HepG2 (cell line): ENCODE results near the gene SLC25A11. TPM values are rescaled to one million over a fixed set of nuclear protein-coding genes. Genes with fewer than 3 reads are reported as not detected.

Experiments
- CBX1 ChIP-seq: IDR thresholded peaks from one replicate; pipeline ENCODE4 v1.6.1; 2016; ENCODE audit warnings: antibody characterized with exemption, low read depth
- DR1 ChIP-seq: sonication (generic); formaldehyde crosslinking; IDR thresholded peaks from 2 replicates; pipeline ENCODE4 v1.8.0; 2021; ENCODE audit warnings: mild to moderate bottlenecking, missing genetic modification reagents, inconsistent platforms
- FOXA1 ChIP-seq, 2 experiments: fragments of 450-650 bp in 1 of 2; sonication (generic) in 1 of 2; formaldehyde crosslinking in 1 of 2; IDR thresholded peaks; 2 replicates each; pipeline versions ENCODE4 v1.4.0 to v1.6.1; 2016 to 2020; ENCODE audit warnings: missing genetic modification reagents in 1 of 2
- FOXM1 ChIP-seq: sonication (generic); formaldehyde crosslinking; IDR thresholded peaks from 2 replicates; pipeline ENCODE4 v1.5.0; 2020; ENCODE audit warnings: missing genetic modification reagents
- JDP2 ChIP-seq: sonication (generic); formaldehyde crosslinking; IDR thresholded peaks from 2 replicates; pipeline ENCODE4 v1.8.1; 2022; ENCODE audit warnings: missing genetic modification reagents, borderline replicate concordance
- JUN ChIP-seq: sonication (generic); formaldehyde crosslinking; IDR thresholded peaks from 2 replicates; pipeline ENCODE4 v1.4.0; 2020; ENCODE audit warnings: mild to moderate bottlenecking, missing genetic modification reagents
- RFX5 ChIP-seq: IDR thresholded peaks from 2 replicates; pipeline ENCODE4 v1.6.1; 2011; ENCODE audit warnings: low read depth, low read length, improper control_type of control experiment
- SOX5 ChIP-seq: IDR thresholded peaks from 2 replicates; pipeline ENCODE4 v1.6.1; 2016; ENCODE audit warnings: borderline replicate concordance
- ZFP62 ChIP-seq: sonication (generic); formaldehyde crosslinking; IDR thresholded peaks from 2 replicates; pipeline ENCODE4 v1.4.0; 2020; ENCODE audit warnings: missing genetic modification reagents
- ZMYM4 ChIP-seq: sonication (generic); formaldehyde crosslinking; IDR thresholded peaks from 2 replicates; pipeline ENCODE4 v1.8.1; 2023; ENCODE audit warnings: mild to moderate bottlenecking, missing genetic modification reagents
- ZNF577 ChIP-seq: sonication (generic); formaldehyde crosslinking; IDR thresholded peaks from 2 replicates; pipeline ENCODE4 v1.4.0; 2020; ENCODE audit warnings: mild to moderate bottlenecking, low read depth, missing genetic modification reagents, borderline replicate concordance
- polyA plus RNA-seq, 8 experiments: library from polyadenylated mRNA; depleted of rRNA in 3 of 8; stranded (reverse) in 7 of 8; unstranded in 1 of 8; fragments of >200 nt; fragmentation: Illumina TruSeq in 4 of 8; extraction: Trizol in 4 of 8; gene quantifications; 2 replicates each; pipeline versions ENCODE4 v1.2.1 to v1.2.3, GENCODE V29; 2011 to 2016; ENCODE audit warnings: low read depth in 4 of 8, missing spikeins in 1 of 8, mixed read lengths in 1 of 8; ENCODE audit not compliant: insufficient read depth in 1 of 8
- total RNA-seq, 5 experiments: library from RNA; depleted of rRNA; stranded (reverse); fragments of >200 nt; fragmentation: Illumina TruSeq; extraction: Trizol; gene quantifications; 2 replicates each; pipeline ENCODE4 v1.2.3, GENCODE V29; 2016; ENCODE audit warnings: low read depth in 1 of 5
- TF ChIP-seq, protein P1 (sequence below): sonication (generic); formaldehyde crosslinking; IDR thresholded peaks from 2 replicates; pipeline ENCODE4 v1.5.1; 2020; ENCODE audit warnings: mild to moderate bottlenecking, missing genetic modification reagents, borderline replicate concordance
- TF ChIP-seq, protein P2 (sequence below): sonication (generic); formaldehyde crosslinking; IDR thresholded peaks from 2 replicates; pipeline ENCODE4 v1.5.0; 2020; ENCODE audit warnings: missing genetic modification reagents
- TF ChIP-seq, protein P3 (sequence below): sonication (generic); formaldehyde crosslinking; IDR thresholded peaks from 2 replicates; pipeline ENCODE4 v1.4.0; 2020; ENCODE audit warnings: missing genetic modification reagents
- TF ChIP-seq, protein P4 (sequence below): sonication (generic); formaldehyde crosslinking; IDR thresholded peaks from 2 replicates; pipeline ENCODE4 v1.4.0; 2020; ENCODE audit warnings: missing genetic modification reagents, borderline replicate concordance
- TF ChIP-seq, protein P5 (sequence below): sonication (generic); formaldehyde crosslinking; IDR thresholded peaks from 2 replicates; pipeline ENCODE4 v1.4.0; 2020; ENCODE audit warnings: missing genetic modification reagents

The SLC25A11 gene
- total and polyA plus RNA-seq, 2 of the 13 experiments (the other 11 are each of a cell fraction or from before 2014, with no cell fraction given): 35.4 to 47.2 TPM

DNA sequence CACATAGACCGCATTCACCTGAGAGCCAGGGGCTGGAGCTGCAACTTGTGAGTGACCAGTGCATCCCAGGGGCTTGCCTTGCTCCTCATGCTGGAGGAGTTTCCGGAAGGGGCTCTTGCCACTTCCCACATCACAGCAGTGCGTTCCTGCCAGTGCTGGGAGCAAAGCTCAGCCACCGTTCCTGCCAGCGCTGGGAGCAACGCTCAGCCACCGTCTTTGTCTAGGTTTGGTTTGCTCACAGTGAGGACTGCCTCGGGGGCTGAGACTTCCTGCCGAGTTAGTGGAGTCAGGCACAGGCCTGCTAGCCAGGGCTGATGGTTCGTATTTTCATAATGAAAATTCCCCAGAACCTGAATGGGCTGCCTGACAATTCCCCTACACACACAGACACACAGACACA lies 31.5 kb downstream of the SLC25A11 start (continued):
- TF ChIP-seq, protein P1, sequence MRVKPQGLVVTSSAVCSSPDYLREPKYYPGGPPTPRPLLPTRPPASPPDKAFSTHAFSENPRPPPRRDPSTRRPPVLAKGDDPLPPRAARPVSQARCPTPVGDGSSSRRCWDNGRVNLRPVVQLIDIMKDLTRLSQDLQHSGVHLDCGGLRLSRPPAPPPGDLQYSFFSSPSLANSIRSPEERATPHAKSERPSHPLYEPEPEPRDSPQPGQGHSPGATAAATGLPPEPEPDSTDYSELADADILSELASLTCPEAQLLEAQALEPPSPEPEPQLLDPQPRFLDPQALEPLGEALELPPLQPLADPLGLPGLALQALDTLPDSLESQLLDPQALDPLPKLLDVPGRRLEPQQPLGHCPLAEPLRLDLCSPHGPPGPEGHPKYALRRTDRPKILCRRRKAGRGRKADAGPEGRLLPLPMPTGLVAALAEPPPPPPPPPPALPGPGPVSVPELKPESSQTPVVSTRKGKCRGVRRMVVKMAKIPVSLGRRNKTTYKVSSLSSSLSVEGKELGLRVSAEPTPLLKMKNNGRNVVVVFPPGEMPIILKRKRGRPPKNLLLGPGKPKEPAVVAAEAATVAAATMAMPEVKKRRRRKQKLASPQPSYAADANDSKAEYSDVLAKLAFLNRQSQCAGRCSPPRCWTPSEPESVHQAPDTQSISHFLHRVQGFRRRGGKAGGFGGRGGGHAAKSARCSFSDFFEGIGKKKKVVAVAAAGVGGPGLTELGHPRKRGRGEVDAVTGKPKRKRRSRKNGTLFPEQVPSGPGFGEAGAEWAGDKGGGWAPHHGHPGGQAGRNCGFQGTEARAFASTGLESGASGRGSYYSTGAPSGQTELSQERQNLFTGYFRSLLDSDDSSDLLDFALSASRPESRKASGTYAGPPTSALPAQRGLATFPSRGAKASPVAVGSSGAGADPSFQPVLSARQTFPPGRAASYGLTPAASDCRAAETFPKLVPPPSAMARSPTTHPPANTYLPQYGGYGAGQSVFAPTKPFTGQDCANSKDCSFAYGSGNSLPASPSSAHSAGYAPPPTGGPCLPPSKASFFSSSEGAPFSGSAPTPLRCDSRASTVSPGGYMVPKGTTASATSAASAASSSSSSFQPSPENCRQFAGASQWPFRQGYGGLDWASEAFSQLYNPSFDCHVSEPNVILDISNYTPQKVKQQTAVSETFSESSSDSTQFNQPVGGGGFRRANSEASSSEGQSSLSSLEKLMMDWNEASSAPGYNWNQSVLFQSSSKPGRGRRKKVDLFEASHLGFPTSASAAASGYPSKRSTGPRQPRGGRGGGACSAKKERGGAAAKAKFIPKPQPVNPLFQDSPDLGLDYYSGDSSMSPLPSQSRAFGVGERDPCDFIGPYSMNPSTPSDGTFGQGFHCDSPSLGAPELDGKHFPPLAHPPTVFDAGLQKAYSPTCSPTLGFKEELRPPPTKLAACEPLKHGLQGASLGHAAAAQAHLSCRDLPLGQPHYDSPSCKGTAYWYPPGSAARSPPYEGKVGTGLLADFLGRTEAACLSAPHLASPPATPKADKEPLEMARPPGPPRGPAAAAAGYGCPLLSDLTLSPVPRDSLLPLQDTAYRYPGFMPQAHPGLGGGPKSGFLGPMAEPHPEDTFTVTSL (CRISPR knock-in tag): peak; percentile 44; the same call in 1 of the 2 replicates
- TF ChIP-seq ZMYM4 (CRISPR knock-in tag): peak; percentile 44; the same call in 1 of the 2 replicates
- no peak for TF ChIP-seq JUN (CRISPR knock-in tag)
- no peak for TF ChIP-seq CBX1
- peak; percentile 25; the same call in 1 of the 2 replicates for TF ChIP-seq SOX5 (CRISPR knock-in tag)
- TF ChIP-seq, protein P2, sequence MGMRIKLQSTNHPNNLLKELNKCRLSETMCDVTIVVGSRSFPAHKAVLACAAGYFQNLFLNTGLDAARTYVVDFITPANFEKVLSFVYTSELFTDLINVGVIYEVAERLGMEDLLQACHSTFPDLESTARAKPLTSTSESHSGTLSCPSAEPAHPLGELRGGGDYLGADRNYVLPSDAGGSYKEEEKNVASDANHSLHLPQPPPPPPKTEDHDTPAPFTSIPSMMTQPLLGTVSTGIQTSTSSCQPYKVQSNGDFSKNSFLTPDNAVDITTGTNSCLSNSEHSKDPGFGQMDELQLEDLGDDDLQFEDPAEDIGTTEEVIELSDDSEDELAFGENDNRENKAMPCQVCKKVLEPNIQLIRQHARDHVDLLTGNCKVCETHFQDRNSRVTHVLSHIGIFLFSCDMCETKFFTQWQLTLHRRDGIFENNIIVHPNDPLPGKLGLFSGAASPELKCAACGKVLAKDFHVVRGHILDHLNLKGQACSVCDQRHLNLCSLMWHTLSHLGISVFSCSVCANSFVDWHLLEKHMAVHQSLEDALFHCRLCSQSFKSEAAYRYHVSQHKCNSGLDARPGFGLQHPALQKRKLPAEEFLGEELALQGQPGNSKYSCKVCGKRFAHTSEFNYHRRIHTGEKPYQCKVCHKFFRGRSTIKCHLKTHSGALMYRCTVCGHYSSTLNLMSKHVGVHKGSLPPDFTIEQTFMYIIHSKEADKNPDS (CRISPR knock-in tag): no peak
- TF ChIP-seq JDP2 (CRISPR knock-in tag): no peak
- TF ChIP-seq, protein P3, sequence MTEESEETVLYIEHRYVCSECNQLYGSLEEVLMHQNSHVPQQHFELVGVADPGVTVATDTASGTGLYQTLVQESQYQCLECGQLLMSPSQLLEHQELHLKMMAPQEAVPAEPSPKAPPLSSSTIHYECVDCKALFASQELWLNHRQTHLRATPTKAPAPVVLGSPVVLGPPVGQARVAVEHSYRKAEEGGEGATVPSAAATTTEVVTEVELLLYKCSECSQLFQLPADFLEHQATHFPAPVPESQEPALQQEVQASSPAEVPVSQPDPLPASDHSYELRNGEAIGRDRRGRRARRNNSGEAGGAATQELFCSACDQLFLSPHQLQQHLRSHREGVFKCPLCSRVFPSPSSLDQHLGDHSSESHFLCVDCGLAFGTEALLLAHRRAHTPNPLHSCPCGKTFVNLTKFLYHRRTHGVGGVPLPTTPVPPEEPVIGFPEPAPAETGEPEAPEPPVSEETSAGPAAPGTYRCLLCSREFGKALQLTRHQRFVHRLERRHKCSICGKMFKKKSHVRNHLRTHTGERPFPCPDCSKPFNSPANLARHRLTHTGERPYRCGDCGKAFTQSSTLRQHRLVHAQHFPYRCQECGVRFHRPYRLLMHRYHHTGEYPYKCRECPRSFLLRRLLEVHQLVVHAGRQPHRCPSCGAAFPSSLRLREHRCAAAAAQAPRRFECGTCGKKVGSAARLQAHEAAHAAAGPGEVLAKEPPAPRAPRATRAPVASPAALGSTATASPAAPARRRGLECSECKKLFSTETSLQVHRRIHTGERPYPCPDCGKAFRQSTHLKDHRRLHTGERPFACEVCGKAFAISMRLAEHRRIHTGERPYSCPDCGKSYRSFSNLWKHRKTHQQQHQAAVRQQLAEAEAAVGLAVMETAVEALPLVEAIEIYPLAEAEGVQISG (CRISPR knock-in tag): peak; percentile 71
- TF ChIP-seq FOXM1 (CRISPR knock-in tag): no peak
- no peak for TF ChIP-seq RFX5
- TF ChIP-seq ZNF577 (CRISPR knock-in tag): no peak
- TF ChIP-seq ZFP62 (CRISPR knock-in tag): no peak
- TF ChIP-seq, protein P4, sequence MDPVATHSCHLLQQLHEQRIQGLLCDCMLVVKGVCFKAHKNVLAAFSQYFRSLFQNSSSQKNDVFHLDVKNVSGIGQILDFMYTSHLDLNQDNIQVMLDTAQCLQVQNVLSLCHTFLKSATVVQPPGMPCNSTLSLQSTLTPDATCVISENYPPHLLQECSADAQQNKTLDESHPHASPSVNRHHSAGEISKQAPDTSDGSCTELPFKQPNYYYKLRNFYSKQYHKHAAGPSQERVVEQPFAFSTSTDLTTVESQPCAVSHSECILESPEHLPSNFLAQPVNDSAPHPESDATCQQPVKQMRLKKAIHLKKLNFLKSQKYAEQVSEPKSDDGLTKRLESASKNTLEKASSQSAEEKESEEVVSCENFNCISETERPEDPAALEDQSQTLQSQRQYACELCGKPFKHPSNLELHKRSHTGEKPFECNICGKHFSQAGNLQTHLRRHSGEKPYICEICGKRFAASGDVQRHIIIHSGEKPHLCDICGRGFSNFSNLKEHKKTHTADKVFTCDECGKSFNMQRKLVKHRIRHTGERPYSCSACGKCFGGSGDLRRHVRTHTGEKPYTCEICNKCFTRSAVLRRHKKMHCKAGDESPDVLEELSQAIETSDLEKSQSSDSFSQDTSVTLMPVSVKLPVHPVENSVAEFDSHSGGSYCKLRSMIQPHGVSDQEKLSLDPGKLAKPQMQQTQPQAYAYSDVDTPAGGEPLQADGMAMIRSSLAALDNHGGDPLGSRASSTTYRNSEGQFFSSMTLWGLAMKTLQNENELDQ (CRISPR knock-in tag): peak; percentile 30; the same call in 1 of the 2 replicates
- no peak; the same call in 1 of the 2 replicates for TF ChIP-seq DR1 (CRISPR knock-in tag)
- TF ChIP-seq, protein P5, sequence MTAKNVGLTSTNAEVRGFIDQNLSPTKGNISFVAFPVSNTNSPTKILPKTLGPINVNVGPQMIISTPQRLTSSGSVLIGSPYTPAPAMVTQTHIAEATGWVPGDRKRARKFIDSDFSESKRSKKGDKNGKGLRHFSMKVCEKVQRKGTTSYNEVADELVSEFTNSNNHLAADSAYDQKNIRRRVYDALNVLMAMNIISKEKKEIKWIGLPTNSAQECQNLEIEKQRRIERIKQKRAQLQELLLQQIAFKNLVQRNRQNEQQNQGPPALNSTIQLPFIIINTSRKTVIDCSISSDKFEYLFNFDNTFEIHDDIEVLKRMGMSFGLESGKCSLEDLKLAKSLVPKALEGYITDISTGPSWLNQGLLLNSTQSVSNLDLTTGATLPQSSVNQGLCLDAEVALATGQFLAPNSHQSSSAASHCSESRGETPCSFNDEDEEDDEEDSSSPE (CRISPR knock-in tag): peak; percentile 50; the same call in 1 of the 2 replicates
- TF ChIP-seq FOXA1 (IDR thresholded peaks at IDR 0.05): no peak
- TF ChIP-seq FOXA1 (CRISPR knock-in tag; IDR thresholded peaks at IDR 0.05): no peak
